DMS 273 (cell line): ENCODE data around the gene CLEC10A.

Experiments
- DNase-seq: peaks from one replicate; lab custom pipeline; 2025; ENCODE audit not compliant: unreplicated experiment; lab: John Stamatoyannopoulos, UW

CLEC10A gene

DNA sequence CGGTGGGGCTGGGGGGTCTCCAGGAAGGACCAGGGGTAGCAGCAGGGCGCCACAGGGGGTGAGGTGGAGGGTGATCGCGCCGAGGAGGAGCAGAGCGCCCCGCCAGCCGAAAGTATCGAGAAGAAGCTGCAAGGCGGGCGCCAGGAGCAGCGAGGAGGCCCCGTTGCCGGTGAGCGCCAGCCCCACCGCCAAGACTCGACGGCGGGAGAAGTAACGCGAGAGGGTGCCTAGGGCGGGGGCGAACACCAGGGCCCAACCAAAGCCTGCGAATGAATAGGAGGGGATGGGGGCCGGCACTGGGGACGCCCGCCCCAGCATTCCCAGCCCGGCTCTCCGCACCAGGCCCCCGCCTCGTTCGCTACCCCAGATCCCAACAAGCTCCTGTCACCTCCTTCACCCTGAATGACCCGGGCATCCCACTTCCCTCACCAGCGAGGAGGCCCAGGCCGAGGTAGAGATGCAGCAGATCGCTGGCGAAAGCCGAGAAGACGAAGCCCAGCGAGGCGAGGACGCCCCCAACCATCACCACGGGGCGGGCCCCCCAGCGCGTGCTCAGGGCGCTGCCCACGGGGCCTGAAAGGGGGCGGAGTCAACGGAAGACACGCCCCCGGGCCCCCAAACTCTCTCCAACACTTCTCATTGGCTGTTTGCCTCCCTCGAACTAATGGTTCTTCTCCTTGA is 37.4 kb downstream of the CLEC10A start:
- DNase-seq, result peak; percentile 31

DNA sequence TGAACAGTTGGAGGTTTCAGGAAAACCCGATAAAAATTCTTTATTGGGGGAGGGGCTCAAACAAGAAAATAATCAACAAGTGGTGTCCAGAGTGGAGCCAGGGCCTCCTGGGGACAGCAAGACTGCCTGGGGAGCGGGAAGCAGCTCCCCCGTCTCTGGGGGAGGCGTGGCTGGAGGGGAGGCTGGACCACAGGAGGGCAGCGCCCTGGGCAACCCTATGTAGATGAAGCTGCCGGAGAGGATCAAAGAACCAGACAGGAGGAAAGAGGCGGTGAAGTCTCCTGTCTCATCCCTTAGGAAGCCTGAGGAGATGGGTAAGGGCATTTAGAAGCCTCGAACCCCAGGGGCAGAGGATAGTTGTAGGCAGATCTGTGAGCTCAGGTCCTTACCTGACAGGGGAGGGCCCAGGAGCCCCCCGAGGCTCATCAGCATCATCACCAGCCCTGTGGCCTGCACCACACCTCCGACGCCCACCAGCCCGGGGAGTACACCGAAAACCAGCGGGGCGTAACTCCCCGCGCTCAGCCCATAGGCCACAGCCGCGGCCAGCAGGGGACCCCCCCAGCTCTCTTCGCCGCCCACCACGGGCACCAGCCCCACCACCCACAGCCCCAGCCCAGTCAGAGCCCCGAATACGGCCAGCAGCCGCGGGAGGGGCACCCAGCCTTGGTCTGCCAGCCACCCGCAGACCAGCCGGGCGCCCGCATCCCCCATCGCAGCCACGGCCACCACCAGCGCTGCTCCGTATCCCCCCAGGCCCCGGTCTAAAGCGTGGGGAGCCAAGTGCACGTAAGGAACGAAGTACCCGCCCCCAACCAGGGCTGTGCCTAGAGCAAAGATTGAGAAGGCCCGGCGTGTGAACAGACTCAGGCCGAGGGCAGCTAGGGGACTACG is 38.2 kb downstream of the CLEC10A start:
- no peak for DNase-seq

DNA sequence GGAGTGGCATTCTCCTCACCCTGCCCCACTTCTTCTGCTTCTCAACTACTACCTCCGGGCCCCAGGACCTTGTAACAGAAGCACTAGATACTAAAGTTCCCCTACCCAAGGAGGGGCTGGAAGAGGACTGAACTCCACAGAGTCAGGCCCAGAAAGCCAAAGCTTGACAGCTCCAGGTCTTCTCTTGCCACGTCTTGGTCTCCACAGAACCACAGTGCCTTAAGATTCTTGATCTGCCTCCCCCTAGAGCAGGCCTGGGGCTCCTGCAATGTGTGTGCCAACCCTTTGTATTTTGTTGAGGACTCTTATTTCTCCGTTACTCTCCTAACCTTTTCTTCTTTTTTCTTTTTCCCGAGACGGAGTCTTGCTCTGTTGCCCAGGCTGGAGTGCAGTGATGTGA is 40.2 kb downstream of the CLEC10A start:
- no peak for DNase-seq

DNA sequence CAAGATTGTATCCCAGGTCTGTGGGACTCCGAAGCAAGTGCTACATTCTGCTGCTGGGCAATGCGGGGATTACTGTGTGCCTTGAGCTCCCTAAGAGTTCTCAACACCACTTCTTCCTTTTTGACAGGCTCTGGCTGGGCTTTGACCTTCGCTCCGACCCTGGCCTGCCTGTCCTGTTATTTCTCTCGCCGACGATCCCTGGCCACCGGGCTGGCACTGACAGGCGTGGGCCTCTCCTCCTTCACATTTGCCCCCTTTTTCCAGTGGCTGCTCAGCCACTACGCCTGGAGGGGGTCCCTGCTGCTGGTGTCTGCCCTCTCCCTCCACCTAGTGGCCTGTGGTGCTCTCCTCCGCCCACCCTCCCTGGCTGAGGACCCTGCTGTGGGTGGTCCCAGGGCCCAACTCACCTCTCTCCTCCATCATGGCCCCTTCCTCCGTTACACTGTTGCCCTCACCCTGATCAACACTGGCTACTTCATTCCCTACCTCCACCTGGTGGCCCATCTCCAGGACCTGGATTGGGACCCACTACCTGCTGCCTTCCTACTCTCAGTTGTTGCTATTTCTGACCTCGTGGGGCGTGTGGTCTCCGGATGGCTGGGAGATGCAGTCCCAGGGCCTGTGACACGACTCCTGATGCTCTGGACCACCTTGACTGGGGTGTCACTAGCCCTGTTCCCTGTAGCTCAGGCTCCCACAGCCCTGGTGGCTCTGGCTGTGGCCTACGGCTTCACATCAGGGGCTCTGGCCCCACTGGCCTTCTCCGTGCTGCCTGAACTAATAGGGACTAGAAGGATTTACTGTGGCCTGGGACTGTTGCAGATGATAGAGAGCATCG is 41.8 kb downstream of the CLEC10A start:
- DNase-seq, result no peak

DNA sequence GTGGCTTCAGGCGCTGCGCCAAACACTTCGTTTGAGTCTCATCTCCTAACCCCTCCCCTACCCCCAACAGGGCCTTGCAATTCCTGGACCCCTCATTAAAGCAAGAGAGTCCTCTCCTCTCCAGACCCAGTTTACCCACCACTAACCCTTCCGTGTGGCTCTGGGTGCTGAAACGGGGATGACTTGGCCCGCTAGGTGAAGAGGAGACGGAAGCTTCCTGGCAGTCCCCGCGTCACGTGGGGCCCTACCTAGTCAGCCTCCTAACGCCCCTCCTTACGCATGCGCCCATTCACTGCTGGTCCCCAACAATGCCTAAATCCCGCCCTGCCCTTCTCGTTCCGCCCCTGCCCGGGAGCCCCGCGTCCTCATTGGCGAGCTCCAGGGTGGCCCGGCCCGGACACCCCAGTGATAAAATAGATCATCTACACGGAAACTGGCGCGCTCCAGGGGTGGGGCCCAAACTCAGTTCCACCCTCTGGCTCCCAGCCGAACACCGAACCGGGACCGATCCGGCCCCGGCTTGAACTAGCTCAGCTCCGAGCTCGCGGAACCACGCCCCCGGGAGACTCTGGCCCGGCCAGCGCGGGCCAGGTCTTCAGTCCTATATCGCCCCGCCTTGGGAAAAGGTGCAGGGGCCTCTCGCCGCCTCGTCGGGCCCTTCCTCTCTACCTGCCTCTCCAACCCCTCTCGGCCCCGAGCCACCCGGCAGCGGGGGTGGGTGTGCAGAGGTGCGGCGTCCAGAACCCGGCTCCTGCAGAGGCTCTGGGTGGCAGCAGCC is 44.3 kb downstream of the CLEC10A start, which contains the start of gene SLC16A13:
TSS of gene SLC16A13 (plus strand) at position 425 of the 778 bp plus-strand sequence. CDS start 368 bp downstream, outside the sequence.
- peak; percentile 95 for DNase-seq

DNA sequence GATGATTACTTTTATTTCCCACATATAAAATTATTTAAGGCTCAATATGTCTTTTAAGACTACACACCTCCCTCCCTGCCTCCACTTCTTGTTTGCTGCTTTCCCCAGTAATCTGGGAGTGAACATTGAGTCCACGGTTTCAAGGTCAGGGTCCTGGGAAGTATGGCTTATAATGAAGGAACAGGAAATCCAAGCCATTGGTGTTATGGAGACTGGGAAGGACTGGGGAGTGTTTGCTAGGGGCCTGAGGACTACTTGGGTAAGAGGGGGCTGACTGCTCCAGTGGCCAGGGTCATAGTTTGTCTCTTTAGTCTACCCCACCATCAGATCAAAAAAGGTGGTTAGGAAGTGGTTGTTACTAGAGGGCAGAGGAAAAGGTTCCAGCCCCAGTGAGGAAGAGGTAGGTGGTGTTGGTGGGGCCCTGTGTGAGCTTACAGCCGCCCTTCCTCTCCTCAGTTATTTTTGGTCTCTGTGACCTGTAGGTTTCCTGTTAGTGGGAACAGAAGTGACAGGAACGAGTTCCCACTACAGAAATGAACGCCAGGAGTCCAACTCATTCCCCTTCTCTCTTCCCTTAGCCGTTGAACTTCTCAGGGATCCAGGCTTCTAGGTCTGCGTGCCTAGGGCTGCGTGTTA is 45.0 kb downstream of the CLEC10A start:
- DNase-seq, result no peak

DNA sequence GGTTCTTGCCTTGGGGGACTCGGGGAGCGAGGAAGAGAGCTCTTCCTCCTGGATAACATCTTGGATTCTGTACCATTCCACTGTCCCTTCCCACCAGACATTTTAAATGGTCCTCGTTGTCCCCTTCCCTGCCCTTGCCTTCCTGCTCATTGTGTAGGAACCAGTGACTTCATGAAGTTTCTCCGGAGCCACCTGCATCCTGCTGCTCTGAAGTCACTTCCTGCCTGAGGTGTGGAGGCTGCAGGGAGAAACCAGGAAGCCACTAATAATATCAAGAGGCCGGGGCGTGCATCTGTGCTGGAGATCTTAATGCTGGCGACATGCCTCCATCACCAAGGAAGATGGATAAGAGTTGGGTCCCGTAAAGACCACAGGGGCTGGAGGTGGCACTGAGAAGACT is 50.4 kb downstream of the CLEC10A start:
- DNase-seq, result no peak

DNA sequence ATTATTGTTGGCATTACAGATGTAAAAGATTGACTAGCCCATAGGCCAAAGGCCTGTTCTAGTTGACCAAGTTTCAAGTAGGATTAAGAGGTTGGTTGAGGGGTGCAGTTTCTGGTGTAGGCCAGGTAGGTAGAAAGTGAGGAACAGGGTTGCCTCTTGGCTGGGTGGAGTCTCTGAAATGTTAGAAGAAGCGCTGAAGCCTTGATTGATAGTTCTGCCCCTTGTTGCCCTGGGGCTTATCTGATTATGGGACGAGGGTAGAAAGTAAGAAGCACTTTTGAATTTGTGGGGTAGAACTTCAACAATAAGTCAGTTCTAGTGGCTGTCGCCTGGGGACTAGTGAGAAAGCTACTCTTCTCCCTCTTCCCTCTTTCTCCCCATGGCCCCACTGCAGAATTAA is 51.0 kb downstream of the CLEC10A start:
- DNase-seq, result no peak

DNA sequence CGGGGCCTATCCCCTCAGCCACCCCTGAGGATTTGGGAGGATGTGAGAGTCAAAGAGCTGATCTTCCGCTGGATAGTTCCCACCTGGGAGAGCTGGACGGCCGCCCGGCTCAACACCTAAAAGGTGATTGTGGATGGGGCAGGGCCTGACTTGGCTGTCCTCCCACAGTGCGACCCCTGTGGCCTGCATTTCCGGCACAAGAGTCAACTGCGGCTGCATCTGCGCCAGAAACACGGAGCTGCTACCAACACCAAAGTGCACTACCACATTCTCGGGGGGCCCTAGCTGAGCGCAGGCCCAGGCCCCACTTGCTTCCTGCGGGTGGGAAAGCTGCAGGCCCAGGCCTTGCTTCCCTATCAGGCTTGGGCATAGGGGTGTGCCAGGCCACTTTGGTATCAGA is 52.7 kb downstream of the CLEC10A start:
- DNase-seq, result no peak

DNA sequence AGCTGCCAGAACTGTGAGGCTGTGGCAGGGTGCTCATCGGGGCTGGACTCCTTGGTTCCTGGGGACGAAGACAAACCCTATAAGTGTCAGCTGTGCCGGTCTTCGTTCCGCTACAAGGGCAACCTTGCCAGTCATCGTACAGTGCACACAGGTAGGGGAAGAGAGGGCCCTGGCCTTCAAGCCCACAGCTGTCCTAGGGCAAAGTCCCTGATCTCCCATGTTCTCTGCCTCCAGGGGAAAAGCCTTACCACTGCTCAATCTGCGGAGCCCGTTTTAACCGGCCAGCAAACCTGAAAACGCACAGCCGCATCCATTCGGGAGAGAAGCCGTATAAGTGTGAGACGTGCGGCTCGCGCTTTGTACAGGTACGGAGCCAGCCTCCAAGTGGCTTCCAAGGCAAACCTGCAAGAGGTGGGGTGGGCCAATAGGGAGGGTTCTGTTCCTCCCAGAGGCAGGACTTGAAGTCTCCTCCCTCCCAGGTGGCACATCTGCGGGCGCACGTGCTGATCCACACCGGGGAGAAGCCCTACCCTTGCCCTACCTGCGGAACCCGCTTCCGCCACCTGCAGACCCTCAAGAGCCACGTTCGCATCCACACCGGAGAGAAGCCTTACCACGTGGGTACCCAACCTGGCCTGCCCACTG is 53.5 kb downstream of the CLEC10A start:
- no peak for DNase-seq

DNA sequence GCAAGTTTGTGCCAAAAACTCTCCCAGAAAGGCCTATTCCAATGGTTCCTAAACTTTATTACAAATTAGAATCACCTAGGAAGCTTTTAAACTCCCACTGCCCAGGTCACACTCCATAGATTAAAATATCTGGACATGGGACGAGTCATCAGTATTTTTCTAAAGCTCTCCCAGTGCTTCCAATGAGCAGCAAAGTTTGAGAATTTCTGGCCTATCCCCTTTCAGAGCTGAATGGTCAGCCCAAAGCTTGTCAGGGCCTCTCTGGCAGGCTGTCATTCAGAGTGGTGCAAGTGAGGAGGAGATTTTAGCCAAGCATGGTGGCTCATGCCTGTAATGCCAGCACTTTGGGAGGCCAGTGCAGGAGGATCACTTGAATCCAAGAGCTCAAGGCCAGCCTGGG is 54.8 kb downstream of the CLEC10A start:
- DNase-seq, result no peak
